ENCODE data around the gene JHY. TPM values are rescaled to one million over a fixed set of nuclear protein-coding genes. Genes with fewer than 3 reads are reported as not detected.

Gene JHY
- total and polyA plus RNA-seq, 4 experiments from 2014 or later, result 1.5 to 5.4 (median 4.6) TPM

GRCh38 chr11:122976734-122977469, 94.3 kb downstream of the JHY start:
- Histone ChIP-seq H3K4me1 (ENCODE audit: insufficient read depth, low read length) (peaks cover 10% of the 10 kb centered on the region), H3K4me3 (ENCODE audit: low read length in 2 of 2) (no peak overlapping the region), H3K27ac (ENCODE audit: low read depth, low read length) (no peak overlapping the region), H3K9me3 (ENCODE audit: control insufficient read depth in 1 of 2, low read length in 2 of 2) (no peaks in the 10 kb centered on the region), H3K36me3 (ENCODE audit: insufficient read depth, low read length) (no peaks in the 10 kb centered on the region), H3K27me3 (ENCODE audit: insufficient read depth, low read length) (peaks cover 49% of the 10 kb centered on the region)
- intact Hi-C loops (cut with micrococcal nuclease), result no loop called here
- H3K9me3 Mint-ChIP-seq, result peaks cover 0 to 17% (median 5%) of the 10 kb centered on the region in 8 donors
- no peak for DNase-seq
- H3K27ac Mint-ChIP-seq, result peak overlapping the region in 1 of 7 donors; percentile 31
- ChIA-PET CTCF (ENCODE audit: partially characterized antibody) (no interaction called here), POLR2A (ENCODE audit: partially characterized antibody) (no interaction called here)
- H3K36me3 Mint-ChIP-seq, result peaks cover 0 to 4% of the 10 kb centered on the region in 2 donors
- peaks cover 70 to 73% of the 10 kb centered on the region in 2 donors for H3K27me3 Mint-ChIP-seq
- H3K4me3 Mint-ChIP-seq, result peak overlapping the region in 5 of 8 donors; percentile 24 to 74 (median 62)
- H3K4me1 Mint-ChIP-seq, result peaks cover 17 to 45% (median 28%) of the 10 kb centered on the region in 4 donors

- DNase-seq, result no peak
- peaks cover 57% of the 10 kb centered on the region for H3K27me3 ChIP-seq (ENCODE audit: insufficient read depth, low read length)
- intact Hi-C loops (cut with micrococcal nuclease), result no loop called here
- peaks cover 0 to 19% (median 5%) of the 10 kb centered on the region in 8 donors for H3K9me3 Mint-ChIP-seq
- H3K4me3 ChIP-seq (ENCODE audit: low read length in 2 of 2), result no peak overlapping the region
- CTCF ChIA-PET (ENCODE audit: partially characterized antibody), result no interaction called here
- peaks cover 18 to 52% (median 28%) of the 10 kb centered on the region in 4 donors for H3K4me1 Mint-ChIP-seq
- H3K27ac Mint-ChIP-seq, result peak overlapping the region in 1 of 7 donors; percentile 25
- no peak overlapping the region for H3K27ac ChIP-seq (ENCODE audit: low read depth, low read length)
- peaks cover 74 to 80% of the 10 kb centered on the region in 2 donors for H3K27me3 Mint-ChIP-seq
- H3K4me1 ChIP-seq (ENCODE audit: insufficient read depth, low read length), result peaks cover 10% of the 10 kb centered on the region
- H3K36me3 ChIP-seq (ENCODE audit: insufficient read depth, low read length), result no peaks in the 10 kb centered on the region
- peaks cover 0 to 4% of the 10 kb centered on the region in 2 donors for H3K36me3 Mint-ChIP-seq
- peak overlapping the region in 4 of 8 donors; percentile 9 to 77 (median 18) for H3K4me3 Mint-ChIP-seq
- H3K9me3 ChIP-seq (ENCODE audit: control insufficient read depth in 1 of 2, low read length in 2 of 2), result no peaks in the 10 kb centered on the region
- POLR2A ChIA-PET (ENCODE audit: partially characterized antibody), result no interaction called here
Measured at GRCh38 chr11:122977470-122978298, 95.1 kb downstream of the JHY start.

- H3K27me3 Mint-ChIP-seq, result peaks cover 78 to 83% of the 10 kb centered on the region in 2 donors
- no peaks in the 10 kb centered on the region for H3K36me3 ChIP-seq (ENCODE audit: insufficient read depth, low read length)
- no peak overlapping the region for H3K27ac ChIP-seq (ENCODE audit: low read depth, low read length)
- intact Hi-C loops (cut with micrococcal nuclease), result no loop called here
- peaks cover 0 to 4% of the 10 kb centered on the region in 2 donors for H3K36me3 Mint-ChIP-seq
- H3K27ac Mint-ChIP-seq, result no peak overlapping the region
- no peaks in the 10 kb centered on the region for H3K9me3 ChIP-seq (ENCODE audit: control insufficient read depth in 1 of 2, low read length in 2 of 2)
- POLR2A ChIA-PET (ENCODE audit: partially characterized antibody), result no interaction called here
- H3K4me1 ChIP-seq (ENCODE audit: insufficient read depth, low read length), result peaks cover 10% of the 10 kb centered on the region
- H3K4me3 Mint-ChIP-seq, result peak overlapping the region in 5 of 8 donors; percentile 7 to 77 (median 12)
- H3K4me3 ChIP-seq (ENCODE audit: low read length in 2 of 2), result no peak overlapping the region
- peaks cover 0 to 22% (median 5%) of the 10 kb centered on the region in 8 donors for H3K9me3 Mint-ChIP-seq
- no peak for DNase-seq
- H3K4me1 Mint-ChIP-seq, result peaks cover 22 to 58% (median 30%) of the 10 kb centered on the region in 4 donors
- CTCF ChIA-PET (ENCODE audit: partially characterized antibody), result no interaction called here
- H3K27me3 ChIP-seq (ENCODE audit: insufficient read depth, low read length), result peaks cover 63% of the 10 kb centered on the region
Measured at GRCh38 chr11:122978299-122978620, 95.7 kb downstream of the JHY start.

- Mint-ChIP-seq H3K9me3 (peaks cover 0 to 22% (median 5%) of the 10 kb centered on the region in 8 donors), H3K27me3 (peaks cover 79 to 82% of the 10 kb centered on the region in 2 donors), H3K36me3 (peaks cover 0 to 4% of the 10 kb centered on the region in 2 donors), H3K4me3 (peak overlapping the region in 2 of 8 donors; percentile 24 to 43), H3K4me1 (peaks cover 25 to 64% (median 36%) of the 10 kb centered on the region in 4 donors), H3K27ac (no peak overlapping the region)
- H3K4me1 ChIP-seq (ENCODE audit: insufficient read depth, low read length), result peaks cover 19% of the 10 kb centered on the region
- DNase-seq, result no peak
- no peaks in the 10 kb centered on the region for H3K36me3 ChIP-seq (ENCODE audit: insufficient read depth, low read length)
- peaks cover 72% of the 10 kb centered on the region for H3K27me3 ChIP-seq (ENCODE audit: insufficient read depth, low read length)
- POLR2A ChIA-PET (ENCODE audit: partially characterized antibody), result no interaction called here
- H3K4me3 ChIP-seq (ENCODE audit: low read length in 2 of 2), result no peak overlapping the region
- H3K9me3 ChIP-seq (ENCODE audit: control insufficient read depth in 1 of 2, low read length in 2 of 2), result no peaks in the 10 kb centered on the region
- no peak overlapping the region for H3K27ac ChIP-seq (ENCODE audit: low read depth, low read length)
- CTCF ChIA-PET (ENCODE audit: partially characterized antibody), result no interaction called here
- intact Hi-C loops (cut with micrococcal nuclease), result no loop called here
Measured at GRCh38 chr11:122979103-122979814, 96.7 kb downstream of the JHY start.

- Mint-ChIP-seq H3K27me3 (peaks cover 75 to 84% of the 10 kb centered on the region in 2 donors), H3K9me3 (peaks cover 0 to 22% (median 5%) of the 10 kb centered on the region in 8 donors), H3K27ac (no peak overlapping the region), H3K4me3 (peak overlapping the region in 2 of 8 donors; percentile 1 to 43), H3K36me3 (peaks cover 0 to 4% of the 10 kb centered on the region in 2 donors), H3K4me1 (peaks cover 25 to 64% (median 37%) of the 10 kb centered on the region in 4 donors)
- peaks cover 77% of the 10 kb centered on the region for H3K27me3 ChIP-seq (ENCODE audit: insufficient read depth, low read length)
- DNase-seq, result no peak
- H3K4me1 ChIP-seq (ENCODE audit: insufficient read depth, low read length), result peaks cover 25% of the 10 kb centered on the region
- H3K9me3 ChIP-seq (ENCODE audit: control insufficient read depth in 1 of 2, low read length in 2 of 2), result no peaks in the 10 kb centered on the region
- no peak overlapping the region for H3K27ac ChIP-seq (ENCODE audit: low read depth, low read length)
- no peak overlapping the region for H3K4me3 ChIP-seq (ENCODE audit: low read length in 2 of 2)
- intact Hi-C loops (cut with micrococcal nuclease), result no loop called here
- ChIA-PET POLR2A (ENCODE audit: partially characterized antibody) (no interaction called here), CTCF (ENCODE audit: partially characterized antibody) (interaction anchor here (0.7 kb wide), 1 partner anchor 60 kb away, joined by 3 read pairs; no protein-coding TSS in a partner anchor)
- no peaks in the 10 kb centered on the region for H3K36me3 ChIP-seq (ENCODE audit: insufficient read depth, low read length)
Measured at GRCh38 chr11:122979815-122980595, 97.4 kb downstream of the JHY start.

- Histone ChIP-seq H3K4me3 (ENCODE audit: low read length in 2 of 2) (no peak within 1 kb of the TSS), H3K9me3 (ENCODE audit: control insufficient read depth in 1 of 2, low read length in 2 of 2) (no peaks in the 10 kb centered on the region), H3K4me1 (ENCODE audit: insufficient read depth, low read length) (peaks cover 25% of the 10 kb centered on the region), H3K27ac (ENCODE audit: low read depth, low read length) (no peak within 1 kb of the TSS), H3K36me3 (ENCODE audit: insufficient read depth, low read length) (no peaks in the 10 kb centered on the region), H3K27me3 (ENCODE audit: insufficient read depth, low read length) (peaks cover 77% of the 10 kb centered on the region)
- intact Hi-C loops (cut with micrococcal nuclease), result no loop called here
- CTCF ChIA-PET (ENCODE audit: partially characterized antibody), result no interaction called here
- peaks cover 0 to 4% of the 10 kb centered on the region in 2 donors for H3K36me3 Mint-ChIP-seq
- POLR2A ChIA-PET (ENCODE audit: partially characterized antibody), result no interaction called here
- peaks cover 68 to 81% of the 10 kb centered on the region in 2 donors for H3K27me3 Mint-ChIP-seq
- peaks cover 0 to 22% (median 6%) of the 10 kb centered on the region in 8 donors for H3K9me3 Mint-ChIP-seq
- peak within 1 kb of the TSS in 1 of 7 donors; percentile 50 for H3K27ac Mint-ChIP-seq
- DNase-seq, result peak; percentile 29 to 41 (median 39)
- peak within 1 kb of the TSS in 6 of 8 donors; percentile 1 to 62 (median 33) for H3K4me3 Mint-ChIP-seq
- peaks cover 22 to 57% (median 33%) of the 10 kb centered on the region in 4 donors for H3K4me1 Mint-ChIP-seq
Measured at GRCh38 chr11:122981388-122982264, 99.1 kb downstream of the JHY start, which contains the start of gene BSX. TSS of gene BSX (minus strand) at chr11:122981834. CDS start at chr11:122981671, 163 bp downstream.

Measured in CD4-positive, alpha-beta memory T cell (primary cell).